Astrocyte of the spinal cord (primary cell): Measurements from ENCODE around the gene RIOK3.
A peak's percentile ranks its signal among the peaks of the same experiment; 100 is the strongest.
"Not testable (repeated sequence)": the region's sequence is repeated elsewhere in the genome, so short reads cannot be mapped to it uniquely, and the experiment has no call there.

Source experiments
- DNase-seq: peaks from one replicate; pipeline ENCODE4 v3.0.0; 2011; ENCODE audit warnings: low read depth, low spot score
- H3K4me3 ChIP-seq: 2 replicates; pipeline ENCODE4 v1.5.1; 2011; ENCODE audit warnings: low read depth, mild to moderate bottlenecking, low read length, moderate library complexity
- CTCF ChIP-seq: IDR thresholded peaks from 2 replicates; pipeline ENCODE4 v1.5.1; 2012; ENCODE audit warnings: low read depth, mild to moderate bottlenecking, low read length, inconsistent platforms
- in situ Hi-C: cut with HindIII; loops from 2 replicates; pipeline ENCODE4 v1.10.0; 2017; ENCODE audit warnings: low sequenced_read_pairs

Gene RIOK3

GRCh38 chr18:23502516-23503037, 49.5 kb downstream of the RIOK3 start:
- DNase-seq, result no peak
- TF ChIP-seq CTCF, result no peak
- in situ Hi-C loops, result no loop called here

GRCh38 chr18:23503038-23503962, 50.2 kb downstream of the RIOK3 start, which contains the start of gene RMC1:
TSS of gene RMC1 (plus strand) at chr18:23503511. CDS start at chr18:23503619, 108 bp downstream.
- in situ Hi-C loops, result no loop called here
- DNase-seq, result peak; percentile 95
- peak within 1 kb of the TSS; percentile 78 for H3K4me3 ChIP-seq
- TF ChIP-seq CTCF, result no peak

More at GRCh38 chr18:23502516-23503037, 49.5 kb downstream of the RIOK3 start:
- H3K4me3 ChIP-seq, result peak overlapping the region; percentile 62

GRCh38 chr18:23503963-23504344, 50.9 kb downstream of the RIOK3 start:
- no peak for TF ChIP-seq CTCF
- no peak for DNase-seq
- peak overlapping the region; percentile 78 for H3K4me3 ChIP-seq
- in situ Hi-C loops, result no loop called here

- in situ Hi-C loops, result no loop called here
- no peak for TF ChIP-seq CTCF
- H3K4me3 ChIP-seq, result no peak overlapping the region
- DNase-seq, result no peak
Observed at GRCh38 chr18:23504720-23505119, 51.6 kb downstream of the RIOK3 start.

- no peak for TF ChIP-seq CTCF
- no peak overlapping the region for H3K4me3 ChIP-seq
- in situ Hi-C loops, result no loop called here
- DNase-seq, result no peak
Observed at GRCh38 chr18:23506393-23506792, 53.3 kb downstream of the RIOK3 start.

- DNase-seq, in situ Hi-C loops, H3K4me3 ChIP-seq: not testable (repeated sequence)
Observed at GRCh38 chr18:23510923-23511322, 57.8 kb downstream of the RIOK3 start.

- in situ Hi-C loops, H3K4me3 ChIP-seq, DNase-seq: not testable (repeated sequence)
Observed at GRCh38 chr18:23512216-23512615, 59.1 kb downstream of the RIOK3 start.
